ENCODE measurements around the gene CEPT1. TPM values are rescaled to one million over a fixed set of nuclear protein-coding genes. Genes with fewer than 3 reads are reported as not detected.
"Not testable (repeated sequence)": the region's sequence is repeated elsewhere in the genome, so short reads cannot be mapped to it uniquely, and the experiment has no call there.

The CEPT1 gene
- total RNA-seq, 2 experiments from 2014 or later, result 36.0 to 38.6 TPM

DNA sequence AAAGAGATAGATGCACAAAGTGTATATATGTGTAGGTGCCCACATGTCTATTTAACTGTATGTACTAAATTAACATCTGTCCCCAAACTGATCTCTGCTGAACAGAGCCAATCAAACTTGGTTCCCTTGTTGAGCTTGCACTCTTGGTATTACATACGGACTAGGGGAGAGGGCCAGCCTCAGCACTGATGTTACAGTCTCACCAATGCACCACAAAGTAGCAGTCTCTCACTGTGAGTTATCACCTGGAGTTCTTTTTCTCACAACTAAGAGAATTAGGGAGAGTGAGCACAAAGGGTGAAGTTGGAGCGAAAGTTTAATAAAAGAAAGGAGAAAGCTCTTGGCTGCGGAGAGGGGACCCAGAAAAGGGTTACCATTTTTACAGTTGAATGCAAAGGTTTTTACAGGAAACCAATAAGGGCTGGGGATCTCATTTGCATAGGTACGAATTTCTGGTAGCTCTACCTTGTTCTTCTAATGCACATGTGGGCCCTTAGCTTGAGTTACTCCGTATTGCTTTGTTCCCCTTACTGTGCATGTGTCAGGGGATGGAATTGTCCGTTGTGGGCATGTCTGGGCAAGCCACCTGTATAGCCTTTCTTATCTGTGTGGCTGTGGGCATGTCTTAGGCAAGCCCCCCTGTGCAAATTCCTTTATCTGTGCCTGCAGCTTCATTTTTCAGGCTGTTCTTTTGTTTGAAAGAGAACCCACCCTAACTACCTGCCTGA, 74.2 kb downstream of the CEPT1 start:
- DNase-seq, result no peak
- TF ChIP-seq, protein P1, sequence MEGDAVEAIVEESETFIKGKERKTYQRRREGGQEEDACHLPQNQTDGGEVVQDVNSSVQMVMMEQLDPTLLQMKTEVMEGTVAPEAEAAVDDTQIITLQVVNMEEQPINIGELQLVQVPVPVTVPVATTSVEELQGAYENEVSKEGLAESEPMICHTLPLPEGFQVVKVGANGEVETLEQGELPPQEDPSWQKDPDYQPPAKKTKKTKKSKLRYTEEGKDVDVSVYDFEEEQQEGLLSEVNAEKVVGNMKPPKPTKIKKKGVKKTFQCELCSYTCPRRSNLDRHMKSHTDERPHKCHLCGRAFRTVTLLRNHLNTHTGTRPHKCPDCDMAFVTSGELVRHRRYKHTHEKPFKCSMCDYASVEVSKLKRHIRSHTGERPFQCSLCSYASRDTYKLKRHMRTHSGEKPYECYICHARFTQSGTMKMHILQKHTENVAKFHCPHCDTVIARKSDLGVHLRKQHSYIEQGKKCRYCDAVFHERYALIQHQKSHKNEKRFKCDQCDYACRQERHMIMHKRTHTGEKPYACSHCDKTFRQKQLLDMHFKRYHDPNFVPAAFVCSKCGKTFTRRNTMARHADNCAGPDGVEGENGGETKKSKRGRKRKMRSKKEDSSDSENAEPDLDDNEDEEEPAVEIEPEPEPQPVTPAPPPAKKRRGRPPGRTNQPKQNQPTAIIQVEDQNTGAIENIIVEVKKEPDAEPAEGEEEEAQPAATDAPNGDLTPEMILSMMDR (IDR thresholded peaks at IDR 0.05), result no peak
- Mint-ChIP-seq H3K27me3 (no peaks in the 10 kb centered on the region), H3K4me1 (ENCODE audit: low read depth) (peaks cover 80% of the 10 kb centered on the region), H3K4me3 (peak overlapping the region; percentile 77), H3K9me3 (peaks cover 8% of the 10 kb centered on the region), H3K27ac (peak overlapping the region; percentile 93), H3K36me3 (ENCODE audit: low read depth) (peaks cover 10% of the 10 kb centered on the region)
- CTCF ChIA-PET, result interaction anchor here (1.0 to 8.7 kb wide), 5 partner anchors 9 to 339 kb away, joined by 3 to 150 read pairs (median 3); partner anchors contain the start of gene DENND2D
- intact Hi-C loops (cut with micrococcal nuclease), result loop anchor here (1.0 to 10.0 kb wide), 3 partner anchors 11 to 531 kb away; no protein-coding TSS in a partner anchor
- POLR2A ChIA-PET, result interaction anchor here (0.6 to 10.3 kb wide), 13 partner anchors 7 to 379 kb away, joined by 3 to 245 read pairs (median 7); partner anchors contain the start of genes CEPT1, DENND2D and DRAM2
- peak; percentile 0 for ATAC-seq

- TF ChIP-seq, protein P1 (IDR thresholded peaks at IDR 0.05), result no peak
- POLR2A ChIA-PET, result interaction anchor here (0.7 to 10.3 kb wide), 14 partner anchors 8 to 540 kb away, joined by 3 to 245 read pairs (median 6); partner anchors contain the start of genes CEPT1, DDX20, DENND2D and DRAM2
- no peaks in the 10 kb centered on the region for H3K27me3 Mint-ChIP-seq
- CTCF ChIA-PET, result interaction anchor here (0.6 to 8.7 kb wide), 9 partner anchors 8 to 339 kb away, joined by 3 to 150 read pairs (median 3); partner anchors contain the start of gene DENND2D
- peak overlapping the region; percentile 77 for H3K4me3 Mint-ChIP-seq
- peak overlapping the region; percentile 93 for H3K27ac Mint-ChIP-seq
- intact Hi-C loops (cut with micrococcal nuclease), result loop anchor here (1.0 to 10.0 kb wide), 8 partner anchors 12 to 583 kb away; partner anchors contain the start of genes ATP5PB, KCNA3 and WDR77
- H3K36me3 Mint-ChIP-seq (ENCODE audit: low read depth), result peaks cover 10% of the 10 kb centered on the region
- DNase-seq (peak; percentile 92), ATAC-seq (peak; percentile 48)
- peaks cover 81% of the 10 kb centered on the region for H3K4me1 Mint-ChIP-seq (ENCODE audit: low read depth)
- H3K9me3 Mint-ChIP-seq, result peaks cover 8% of the 10 kb centered on the region
These were observed 74.9 kb downstream of the CEPT1 start for GRCh38 chr1:111214884-111215283.

GRCh38 chr1:111215285-111215684, 75.3 kb downstream of the CEPT1 start:
- H3K9me3 Mint-ChIP-seq; H3K27me3 Mint-ChIP-seq; ATAC-seq; DNase-seq; H3K36me3 Mint-ChIP-seq (ENCODE audit: low read depth): not testable (repeated sequence)
- POLR2A ChIA-PET, result interaction anchor here (0.7 to 10.3 kb wide), 14 partner anchors 8 to 540 kb away, joined by 3 to 245 read pairs (median 6); partner anchors contain the start of genes CEPT1, DDX20, DENND2D and DRAM2
- H3K4me3 Mint-ChIP-seq, result peak overlapping the region; percentile 77
- H3K4me1 Mint-ChIP-seq (ENCODE audit: low read depth), result peaks cover 81% of the 10 kb centered on the region
- CTCF ChIA-PET, result interaction anchor here (0.6 to 8.7 kb wide), 8 partner anchors 8 to 340 kb away, joined by 3 to 150 read pairs (median 3); partner anchors contain the start of gene DENND2D
- H3K27ac Mint-ChIP-seq, result peak overlapping the region; percentile 93
- intact Hi-C loops (cut with micrococcal nuclease), result loop anchor here (2.0 to 10.0 kb wide), 7 partner anchors 16 to 583 kb away; partner anchors contain the start of genes ATP5PB, KCNA3 and WDR77

GRCh38 chr1:111216751-111217150, 76.7 kb downstream of the CEPT1 start:
- intact Hi-C loops (cut with micrococcal nuclease), result loop anchor here (5.0 to 10.0 kb wide), 6 partner anchors 231 to 584 kb away; partner anchors contain the start of genes ATP5PB, KCNA3 and WDR77
- H3K4me3 Mint-ChIP-seq, result peak overlapping the region; percentile 77
- POLR2A ChIA-PET, result interaction anchor here (0.8 to 10.3 kb wide), 7 partner anchors 17 to 337 kb away, joined by 3 to 245 read pairs (median 13); partner anchors contain the start of genes CEPT1, DENND2D and DRAM2

More at GRCh38 chr1:111216751-111217150, 76.7 kb downstream of the CEPT1 start:
- peaks cover 10% of the 10 kb centered on the region for H3K36me3 Mint-ChIP-seq (ENCODE audit: low read depth)
- peak overlapping the region; percentile 93 for H3K27ac Mint-ChIP-seq
- H3K9me3 Mint-ChIP-seq, result peaks cover 8% of the 10 kb centered on the region
- CTCF ChIA-PET, result interaction anchor here (1.2 to 8.7 kb wide), 4 partner anchors 10 to 509 kb away, joined by 3 to 150 read pairs (median 9); partner anchors contain the start of gene DENND2D
- no peaks in the 10 kb centered on the region for H3K27me3 Mint-ChIP-seq
- H3K4me1 Mint-ChIP-seq (ENCODE audit: low read depth), result peaks cover 93% of the 10 kb centered on the region
- DNase-seq (no peak), ATAC-seq (no peak)
- TF ChIP-seq, protein P1 (IDR thresholded peaks at IDR 0.05), result no peak
